K562 (cell line): ENCODE results near the gene PIK3C2G. TPM values are rescaled to one million over a fixed set of nuclear protein-coding genes. Genes with fewer than 3 reads are reported as not detected.

Experiments used
- ATAC-seq: fragments of 200-7000 bp; cut with Tn5 transposase; 3 replicates; pipeline ENCODE4 v1.9.1; 2020; ENCODE audit warnings: moderate library complexity
- BruUV-seq: library from RNA; stranded (reverse); fragments of 400-500 nt; replicated peaks from 2 replicates; lab custom pipeline; 2021; lab: Mats Ljungman, UMichigan
- CTCF ChIA-PET: fragments of 300-600 bp; formaldehyde crosslinking; extraction: SDS; loops from one replicate; lab custom pipeline; 2021; ENCODE audit warnings: low intra/inter-chr PET ratio; lab: Yijun Ruan, JAX
- POLR2A ChIA-PET: fragments of 300-600, 350-650 bp; sonication (Branson Sonifier 250); formaldehyde crosslinking; extraction: SDS; loops from one replicate; lab custom pipeline; 2021; ENCODE audit warnings: antibody characterized with exemption, inconsistent platforms; lab: Yijun Ruan, JAX
- DNase-seq, 4 experiments: peaks; one replicate each; pipeline versions ENCODE4 v3.0.0 to v3.0.0-alpha.2; 2011 to 2018; ENCODE audit warnings: low spot score in 3 of 4, mixed read lengths in 3 of 4; ENCODE audit errors: extremely low read depth in 1 of 4
- FAIRE-seq: peaks from 2 replicates; lab custom pipeline; 2011; peaks lifted over from hg19 to GRCh38; lab: Jason Lieb, UNC
- H2AFZ ChIP-seq: 2 replicates; pipeline ENCODE4 v1.6.0; 2011; ENCODE audit warnings: low read depth, low read length, control low read depth, inconsistent platforms
- H3K27ac ChIP-seq: fragments of 200-600 bp; 3 replicates; pipeline ENCODE4 v1.8.0; 2011; ENCODE audit warnings: low read depth, mild to moderate bottlenecking, control low read depth, inconsistent platforms, low read length, moderate library complexity, mixed read lengths; ENCODE audit errors: extremely low read depth
- H3K27me3 ChIP-seq, 2 experiments: fragments of 300-600 bp in 1 of 2; 2 replicates in 1 of 2; 3 replicates in 1 of 2; pipeline versions ENCODE4 v1.6.0 to v1.8.0; 2011; ENCODE audit warnings: inconsistent platforms in 2 of 2, low read length in 2 of 2, mild to moderate bottlenecking in 1 of 2, mixed read lengths in 1 of 2, moderate library complexity in 1 of 2; ENCODE audit not compliant: control insufficient read depth in 2 of 2, insufficient read depth in 2 of 2
- H3K36me3 ChIP-seq: fragments of 300-600 bp; 3 replicates; pipeline ENCODE4 v1.8.0; 2011; ENCODE audit warnings: mild to moderate bottlenecking, low read length, inconsistent platforms; ENCODE audit not compliant: control insufficient read depth, insufficient read depth
- H3K4me1 ChIP-seq, 2 experiments: fragments of 200-600 bp in 1 of 2; replicated peaks in 1 of 2; 2 replicates in 1 of 2; 3 replicates in 1 of 2; pipeline versions ENCODE4 v1.5.1 to v1.8.0; 2011; ENCODE audit warnings: inconsistent platforms in 2 of 2, low read length in 2 of 2, mild to moderate bottlenecking in 1 of 2, mixed read lengths in 1 of 2, moderate library complexity in 1 of 2; ENCODE audit not compliant: control insufficient read depth in 2 of 2, insufficient read depth in 2 of 2
- H3K4me2 ChIP-seq: 2 replicates; pipeline ENCODE4 v1.6.1; 2011; ENCODE audit warnings: low read length, control low read depth, inconsistent platforms, mixed read lengths; ENCODE audit not compliant: insufficient read depth
- H3K4me3 ChIP-seq: fragments of 200-600 bp; sonication (generic), shearing (Covaris generic); 2 replicates; pipeline ENCODE4 v1.5.1; 2016; ENCODE audit warnings: control low read depth, inconsistent platforms
- H3K79me2 ChIP-seq: fragments of 200-600 bp; 3 replicates; pipeline ENCODE4 v1.8.0; 2011; ENCODE audit warnings: low read length, inconsistent platforms; ENCODE audit not compliant: control insufficient read depth, insufficient read depth
- H3K9ac ChIP-seq, 2 experiments: 2 replicates each; pipeline versions ENCODE4 v1.6.0 to v1.6.1; 2011; ENCODE audit warnings: low read depth in 2 of 2, low read length in 2 of 2, control low read depth in 1 of 2, inconsistent platforms in 1 of 2, mild to moderate bottlenecking in 1 of 2, mixed read lengths in 1 of 2; ENCODE audit not compliant: insufficient read depth in 1 of 2
- H3K9me1 ChIP-seq: one replicate; pipeline ENCODE4 v1.6.0; 2011; ENCODE audit warnings: inconsistent platforms, mild to moderate bottlenecking, low read length, moderate library complexity; ENCODE audit not compliant: control insufficient read depth, insufficient read depth
- H3K9me3 ChIP-seq: replicated peaks from 2 replicates; pipeline ENCODE4 v1.5.1; 2011; ENCODE audit warnings: low read depth, low read length, inconsistent platforms; ENCODE audit not compliant: control insufficient read depth, insufficient read depth
- H4K20me1 ChIP-seq: replicated peaks from 2 replicates; pipeline ENCODE4 v1.6.1; 2011; ENCODE audit warnings: low read length, inconsistent platforms, mixed read lengths; ENCODE audit not compliant: control insufficient read depth, insufficient read depth
- ARID3B ChIP-seq: fragments of 250-450 bp; sonication (Bioruptor Pico); IDR thresholded peaks from 2 replicates; pipeline ENCODE4 v1.4.0; 2020; ENCODE audit warnings: borderline replicate concordance
- ASH1L ChIP-seq: fragments of 450-650 bp; IDR thresholded peaks from 2 replicates; pipeline ENCODE4 v1.6.1; 2018; ENCODE audit warnings: borderline replicate concordance, mild to moderate bottlenecking, low read depth; ENCODE audit not compliant: partially characterized antibody
- CBX3 ChIP-seq, 2 experiments: IDR thresholded peaks; 1 replicate in 1 of 2; 2 replicates in 1 of 2; pipeline ENCODE4 v1.6.1; 2012; ENCODE audit warnings: inconsistent platforms in 2 of 2, low read length in 2 of 2, borderline replicate concordance in 1 of 2, control low read depth in 1 of 2
- CBX5 ChIP-seq: IDR thresholded peaks from 2 replicates; pipeline ENCODE4 v1.6.1; 2014; ENCODE audit warnings: low read depth, borderline replicate concordance
- DDX20 ChIP-seq: fragments of 450-650 bp; IDR thresholded peaks from 2 replicates; pipeline ENCODE4 v1.6.1; 2016; ENCODE audit warnings: missing genetic modification characterization, low read depth, mild to moderate bottlenecking, missing compliant biosample characterization, moderate library complexity
- HMBOX1 ChIP-seq: sonication (generic); IDR thresholded peaks from 2 replicates; pipeline ENCODE4 v1.6.1; 2016
- MCM2 ChIP-seq: fragments of 450-650 bp; IDR thresholded peaks from 2 replicates; pipeline ENCODE4 v1.6.1; 2017; ENCODE audit warnings: low read depth, mild to moderate bottlenecking
- NR4A1 ChIP-seq, 2 experiments: fragments of 250-450 bp in 1 of 2; fragments of 450-650 bp in 1 of 2; sonication (Bioruptor Pico) in 1 of 2; IDR thresholded peaks; 2 replicates each; pipeline versions ENCODE4 v1.4.0 to v1.6.1; 2016 to 2020; ENCODE audit warnings: mild to moderate bottlenecking in 2 of 2, missing compliant biosample characterization in 1 of 2, missing genetic modification characterization in 1 of 2, moderate library complexity in 1 of 2
- PATZ1 ChIP-seq: fragments of 250-450 bp; sonication (Bioruptor Pico); IDR thresholded peaks from 2 replicates; pipeline ENCODE4 v1.5.0; 2020; ENCODE audit warnings: mild to moderate bottlenecking, borderline replicate concordance
- SP2 ChIP-seq: IDR thresholded peaks from 2 replicates; pipeline ENCODE4 v1.6.1; 2011; ENCODE audit warnings: mild to moderate bottlenecking, low read depth, low read length, moderate library complexity; ENCODE audit not compliant: poor library complexity, severe bottlenecking; ENCODE audit errors: extremely low read depth
- ZBTB5 ChIP-seq: fragments of 450-650 bp; IDR thresholded peaks from 2 replicates; pipeline ENCODE4 v1.6.1; 2017; ENCODE audit warnings: antibody characterized with exemption
- ZBTB8A ChIP-seq: fragments of 450-650 bp; IDR thresholded peaks from 2 replicates; pipeline ENCODE4 v1.6.1; 2018; ENCODE audit warnings: mild to moderate bottlenecking, moderate library complexity; ENCODE audit not compliant: partially characterized antibody
- ZEB2 ChIP-seq: fragments of 450-650 bp; IDR thresholded peaks from 2 replicates; pipeline ENCODE4 v1.6.1; 2016
- ZNF212 ChIP-seq: fragments of 450-650 bp; formaldehyde crosslinking; IDR thresholded peaks from 2 replicates; pipeline ENCODE4 v1.4.0; 2020; ENCODE audit warnings: mild to moderate bottlenecking
- ZNF280B ChIP-seq: fragments of 250-450 bp; sonication (Bioruptor Pico); IDR thresholded peaks from 2 replicates; pipeline ENCODE4 v1.5.1; 2021; ENCODE audit warnings: mild to moderate bottlenecking
- WGBS: fragments of 100-300 bp; shearing (Covaris generic); methylation state at CpG from one replicate; pipeline ENCODE4 v1.1.6; 2016; ENCODE audit warnings: low coverage, mixed read lengths; ENCODE audit not compliant: insufficient coverage; ENCODE audit errors: missing lambda C conversion rate; 5-methylcytosine and 5-hydroxymethylcytosine counted together
- in situ Hi-C: fragments of 300-500 bp; cut with MboI; formaldehyde crosslinking; loops from 4 replicates; pipeline ENCODE4 v1.15.0; 2018; ENCODE audit warnings: inconsistent platforms, mixed read lengths
- intact Hi-C: fragments of 100-400 bp; cut with micrococcal nuclease; formaldehyde crosslinking; loops from 2 replicates; pipeline ENCODE4 v1.14.2; 2022
- polyA plus RNA-seq, 8 experiments: library from polyadenylated mRNA; depleted of rRNA in 4 of 8; stranded (reverse) in 5 of 8; unstranded in 3 of 8; fragments of >200 nt; fragmentation: Nextera tagmentation in 2 of 8; fragmentation: Illumina TruSeq in 1 of 8; extraction: Ambion mirVana in 2 of 8; extraction: Trizol in 1 of 8; gene quantifications; 2 replicates each; pipeline versions ENCODE4 v1.2.1 to v1.2.3, GENCODE V29; 2011 to 2014; ENCODE audit warnings: inconsistent platforms in 1 of 8, missing spikeins in 1 of 8
- total RNA-seq, 7 experiments: library from RNA; depleted of rRNA in 6 of 7; stranded (reverse); fragments of >200 nt in 6 of 7; fragmentation: Illumina TruSeq in 2 of 7; extraction: Trizol in 2 of 7; gene quantifications; 2 replicates each; pipeline versions ENCODE4 v1.2.1 to v1.2.3, GENCODE V29; 2011 to 2021; ENCODE audit warnings: low replicate concordance in 1 of 7

The PIK3C2G gene
- total and polyA plus RNA-seq, 9 of the 15 experiments (the other 6 are each of a cell fraction or from before 2014, with no cell fraction given), result not detected

GRCh38 chr12:18297902-18298301, 36.6 kb downstream of the PIK3C2G start:
- no peaks in the 10 kb centered on the region for H3K4me1 ChIP-seq
- H3K9me3 ChIP-seq, result no peaks in the 10 kb centered on the region
- H3K27me3 ChIP-seq, result no peaks in the 10 kb centered on the region
- no peaks in the 10 kb centered on the region for H4K20me1 ChIP-seq
- no peaks in the 10 kb centered on the region for H3K79me2 ChIP-seq
- H3K4me3 ChIP-seq, result no peak overlapping the region
- CTCF ChIA-PET, result no interaction called here
- no TSS peak for BruUV-seq
- POLR2A ChIA-PET, result no interaction called here
- no peak for DNase-seq
- no peaks in the 10 kb centered on the region for H3K36me3 ChIP-seq
- 10% methylated on average over 1 of the region's 1 CpG for WGBS
- ATAC-seq, result no peak
- FAIRE-seq, result no peak
- H3K9ac ChIP-seq, result no peak overlapping the region
- intact Hi-C loops, result no loop called here
- H3K4me2 ChIP-seq, result no peak overlapping the region
- in situ Hi-C loops, result no loop called here
- H3K9me1 ChIP-seq, result no peaks in the 10 kb centered on the region
- no peak overlapping the region for H2AFZ ChIP-seq
- no peak overlapping the region for H3K27ac ChIP-seq
- TF ChIP-seq ZNF280B (no peak), ZBTB5 (no peak), SP2 (no peak), ZBTB8A (no peak), DDX20 (no peak), ASH1L (no peak), ZEB2 (no peak), NR4A1 (CRISPR knock-in tag; IDR thresholded peaks at IDR 0.05) (no peak), NR4A1 (tag; IDR thresholded peaks at IDR 0.05) (no peak), ZNF212 (no peak), HMBOX1 (no peak), ARID3B (CRISPR knock-in tag) (no peak), PATZ1 (CRISPR knock-in tag) (no peak), CBX5 (no peak), MCM2 (no peak), CBX3 (IDR thresholded peaks at IDR 0.05; ENCODE audit: borderline replicate concordance in 1 of 2, low read length in 2 of 2) (no peak)
